HG03520 (cell line): ENCODE results near the gene COL6A2.
"Not testable (repeated sequence)": the region's sequence is repeated elsewhere in the genome, so short reads cannot be mapped to it uniquely, and the experiment has no call there.

Source experiments
- ATAC-seq: cut with Tn5 transposase; IDR thresholded peaks from one replicate; pipeline ENCODE4 v1.9.1; 2021; ENCODE audit warnings: mild to moderate bottlenecking, moderate library complexity; ENCODE audit not compliant: unreplicated experiment

COL6A2 gene

DNA sequence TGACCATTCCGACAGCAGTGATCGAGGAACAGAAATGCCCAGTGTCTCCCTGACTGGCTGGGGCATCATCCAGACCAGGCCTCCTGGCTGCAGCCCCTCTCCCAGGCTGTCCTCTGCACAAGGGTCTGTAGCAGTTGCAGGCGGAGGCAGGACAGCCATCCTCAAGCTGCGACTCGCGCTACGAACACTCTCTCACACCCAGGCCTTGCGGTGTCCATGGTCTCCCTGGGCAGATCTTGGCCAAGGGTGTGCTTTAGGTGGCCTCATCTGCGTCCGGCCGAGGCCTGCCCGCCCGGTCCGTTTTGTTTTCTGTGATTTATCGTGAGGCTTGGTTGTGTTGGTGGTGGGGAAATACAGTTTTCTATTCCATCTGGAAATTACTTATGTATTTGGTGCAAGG is 41.8 kb downstream of the COL6A2 start:
- no peak for ATAC-seq

DNA sequence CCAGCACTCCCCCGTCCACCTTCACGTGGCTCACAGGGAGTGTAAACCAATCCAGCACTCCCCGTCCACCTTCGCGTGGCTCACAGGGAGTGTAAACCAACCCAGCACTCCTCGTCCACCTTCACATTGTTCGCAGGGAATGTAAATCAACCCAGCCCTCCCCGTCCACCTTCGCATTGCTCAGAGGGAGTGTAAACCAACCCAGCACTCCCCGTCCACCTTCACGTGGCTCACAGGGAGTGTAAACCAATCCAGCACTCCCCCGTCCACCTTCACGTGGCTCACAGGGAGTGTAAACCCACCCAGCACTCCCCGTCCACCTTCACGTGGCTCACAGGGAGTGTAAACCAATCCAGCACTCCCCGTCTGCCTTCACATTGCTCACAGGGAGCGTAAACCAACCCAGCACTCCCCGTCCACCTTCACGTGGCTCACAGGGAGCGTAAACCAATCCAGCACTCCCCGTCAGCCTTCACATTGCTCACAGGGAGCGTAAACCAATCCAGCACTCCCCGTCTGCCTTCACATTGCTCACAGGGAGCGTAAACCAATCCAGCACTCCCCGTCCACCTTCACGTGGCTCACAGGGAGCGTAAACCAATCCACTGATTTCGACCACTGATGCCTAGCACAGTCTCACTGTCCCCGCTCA is 42.6 kb downstream of the COL6A2 start:
- not testable (repeated sequence) for ATAC-seq

DNA sequence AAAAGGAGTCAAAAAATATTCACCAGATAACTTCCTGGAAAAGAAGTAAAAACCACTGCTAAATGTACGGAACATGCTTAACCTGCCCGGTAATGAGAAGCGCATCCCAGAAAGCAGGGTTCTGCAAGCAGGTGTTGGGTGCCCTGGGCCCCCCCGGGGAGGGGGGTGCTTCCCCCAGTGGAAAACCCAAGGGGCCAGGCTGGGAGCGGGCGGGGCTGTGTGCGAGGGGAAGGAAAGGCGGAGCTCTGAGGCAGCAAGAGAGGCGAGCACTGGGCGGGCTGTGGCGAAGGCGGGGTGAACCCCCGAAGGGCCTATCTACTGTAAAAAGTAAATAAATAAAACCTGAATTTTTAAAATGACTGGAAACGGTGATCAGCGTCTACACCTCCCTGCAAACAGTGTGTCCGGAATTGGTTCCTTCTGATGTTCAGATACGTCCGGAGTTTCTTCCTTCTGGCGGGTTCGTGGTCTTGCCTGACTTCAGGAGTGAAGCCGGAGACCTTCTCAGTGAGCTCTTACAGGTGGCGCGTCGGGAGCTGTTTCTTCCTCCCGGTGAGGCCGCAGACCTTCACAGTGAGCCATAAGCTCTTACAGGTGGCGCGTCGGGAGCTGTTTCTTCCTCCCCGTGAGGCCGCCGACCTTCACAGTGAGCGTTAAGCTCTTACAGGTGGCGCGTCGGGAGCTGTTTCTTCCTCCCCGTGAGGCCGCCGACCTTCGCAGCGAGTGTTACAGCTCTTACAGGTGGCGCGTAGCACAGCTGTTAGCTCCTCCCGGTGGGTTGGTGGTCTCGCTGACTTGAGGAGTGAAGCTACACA is 44.1 kb downstream of the COL6A2 start:
- no peak for ATAC-seq

DNA sequence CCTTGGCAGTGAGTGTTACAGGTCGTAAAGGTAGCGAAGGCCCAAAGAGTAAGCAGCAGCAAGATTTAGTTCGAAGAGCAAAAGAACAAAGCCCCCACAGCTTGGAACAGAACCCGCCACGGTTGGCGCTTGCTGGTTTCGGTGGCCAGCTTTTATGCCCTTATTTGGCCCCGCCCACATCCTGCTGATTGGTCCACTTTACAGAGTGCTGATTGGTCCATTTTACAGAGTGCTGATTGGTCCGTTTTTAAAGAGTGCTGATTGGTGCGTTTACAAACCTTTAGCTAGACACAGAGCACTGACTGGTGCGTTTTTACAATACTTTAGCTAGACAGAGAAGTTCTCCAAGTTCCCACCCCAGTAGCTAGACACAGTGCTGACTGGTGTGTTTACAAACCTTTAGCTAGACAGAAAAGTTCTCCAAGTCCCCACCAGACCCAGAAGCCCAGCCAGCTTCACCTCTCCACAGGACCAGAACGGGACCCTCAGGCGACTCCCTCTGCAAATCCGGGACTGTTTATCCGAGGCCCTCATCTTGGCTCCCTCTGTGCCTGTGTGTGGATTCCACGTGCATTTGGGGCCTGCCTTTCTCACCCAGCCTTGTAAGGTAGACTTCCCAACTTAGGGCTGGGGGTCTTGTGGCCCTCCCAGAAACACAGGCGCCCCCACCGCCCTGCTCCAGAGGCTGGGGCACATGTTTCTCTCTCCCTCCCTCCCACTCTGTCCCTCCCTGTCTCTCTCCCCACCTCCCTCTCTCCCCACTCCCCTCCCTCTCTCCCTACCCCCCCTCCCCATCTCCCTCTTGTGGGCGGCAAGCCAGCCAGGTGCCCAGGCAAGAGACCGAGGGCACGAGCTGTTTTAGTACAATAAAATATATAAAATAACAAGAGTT is 44.9 kb downstream of the COL6A2 start:
- no peak for ATAC-seq

DNA sequence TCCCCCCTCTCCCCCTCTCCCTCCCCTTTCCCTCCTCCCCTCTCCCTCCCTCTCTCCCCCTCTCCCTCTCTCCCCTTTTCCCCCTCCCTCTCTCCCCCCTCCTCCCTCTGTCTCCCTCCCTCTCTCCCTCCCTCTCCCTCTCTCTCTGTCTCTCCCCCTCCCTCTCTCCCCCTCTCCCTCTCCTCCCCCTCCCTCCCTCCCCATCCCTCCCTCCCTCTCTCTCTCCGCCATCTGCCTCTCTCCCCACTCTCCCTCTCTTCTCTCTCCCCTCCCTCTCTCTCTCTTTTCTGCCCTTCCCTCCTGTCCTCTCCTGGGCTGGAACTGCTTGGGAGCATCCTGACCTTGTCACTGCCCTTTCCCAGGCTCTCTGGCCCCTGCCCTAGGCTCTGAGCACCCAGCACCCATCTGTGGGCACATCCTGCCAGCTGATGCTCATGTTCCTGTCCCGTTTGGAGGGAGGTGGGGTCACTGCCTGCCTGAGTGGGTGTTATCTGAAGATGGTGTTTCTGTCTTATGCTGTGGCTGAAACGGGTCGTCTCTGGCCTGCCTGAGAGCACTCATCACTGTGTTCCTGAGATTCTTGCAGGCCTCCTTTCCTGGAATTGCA is 46.7 kb downstream of the COL6A2 start:
- ATAC-seq, result no peak

DNA sequence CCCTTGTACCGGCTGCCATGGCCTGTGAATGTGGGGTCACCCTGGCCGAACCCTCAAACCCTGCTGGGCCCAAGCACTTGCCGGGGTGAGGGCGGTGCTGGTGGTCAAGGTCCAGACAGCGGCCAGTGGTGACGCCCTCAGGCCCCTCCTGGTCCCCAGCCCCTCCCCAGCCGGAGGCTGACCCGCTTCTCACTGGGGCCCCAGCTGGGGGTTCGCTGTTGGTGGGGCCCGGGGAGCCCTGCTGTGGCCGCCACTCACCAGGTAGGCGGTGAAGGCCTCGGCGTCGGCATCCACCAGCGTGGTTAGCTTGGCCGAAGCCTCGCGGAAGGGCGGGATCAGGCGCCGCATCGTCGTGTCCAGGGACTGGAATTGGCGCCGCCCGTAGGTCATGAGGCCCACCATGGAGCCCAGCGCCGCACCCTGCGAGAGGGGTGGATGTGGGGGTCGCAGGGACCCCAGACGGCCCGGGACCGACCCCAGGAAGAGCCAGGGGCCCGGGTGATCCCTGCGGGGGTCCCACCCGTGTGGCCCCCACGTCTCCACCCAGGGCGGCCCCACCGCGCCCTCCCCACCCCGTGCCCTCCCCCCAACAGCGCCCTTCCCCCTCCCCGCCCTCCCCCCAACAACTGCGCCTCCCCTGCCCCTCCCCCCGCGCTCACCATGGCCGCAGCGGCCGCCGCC is 47.4 kb downstream of the COL6A2 start:
- no peak for ATAC-seq

DNA sequence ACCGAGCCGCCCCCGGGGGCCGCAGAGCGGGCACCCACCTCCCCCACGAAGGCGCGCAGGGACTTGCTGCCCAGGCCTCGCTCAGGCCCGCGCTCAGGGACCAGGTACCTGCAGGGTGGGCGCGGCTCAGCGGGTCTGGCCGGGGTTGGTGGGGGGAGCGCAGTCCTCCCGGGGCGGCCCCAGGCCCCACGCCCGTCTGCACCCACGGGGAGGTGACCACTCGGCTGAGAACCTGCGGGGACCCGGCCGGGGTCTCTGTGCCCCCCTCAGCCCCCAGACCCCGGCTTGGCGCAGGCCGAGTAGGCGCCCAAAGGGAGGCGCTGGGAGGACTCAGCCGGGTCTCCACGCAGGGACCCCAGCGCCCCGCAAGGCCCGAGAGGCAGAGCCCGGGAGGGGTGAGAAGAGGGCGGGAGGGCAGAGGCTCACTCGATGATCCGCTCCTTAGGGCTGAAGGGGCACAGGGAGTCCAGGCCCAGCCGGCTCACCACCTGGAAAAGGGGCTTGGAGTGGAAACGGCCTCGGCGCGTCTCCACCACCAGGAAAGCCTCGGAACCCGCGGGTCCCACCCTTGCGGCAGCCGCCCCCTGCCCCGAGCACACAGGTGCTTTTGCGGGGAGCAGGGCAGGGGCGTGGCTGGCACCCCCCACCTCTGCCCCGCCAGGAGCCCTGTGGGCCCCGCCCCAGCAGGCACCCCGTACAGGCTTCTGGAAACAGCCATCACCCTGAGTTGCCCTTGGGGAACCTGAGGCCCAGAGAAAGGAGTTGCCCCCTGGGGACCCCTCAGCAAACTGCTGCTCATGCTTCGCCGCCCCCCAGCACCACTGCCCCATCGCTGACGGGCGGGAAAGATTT is 48.2 kb downstream of the COL6A2 start:
- ATAC-seq, result no peak

DNA sequence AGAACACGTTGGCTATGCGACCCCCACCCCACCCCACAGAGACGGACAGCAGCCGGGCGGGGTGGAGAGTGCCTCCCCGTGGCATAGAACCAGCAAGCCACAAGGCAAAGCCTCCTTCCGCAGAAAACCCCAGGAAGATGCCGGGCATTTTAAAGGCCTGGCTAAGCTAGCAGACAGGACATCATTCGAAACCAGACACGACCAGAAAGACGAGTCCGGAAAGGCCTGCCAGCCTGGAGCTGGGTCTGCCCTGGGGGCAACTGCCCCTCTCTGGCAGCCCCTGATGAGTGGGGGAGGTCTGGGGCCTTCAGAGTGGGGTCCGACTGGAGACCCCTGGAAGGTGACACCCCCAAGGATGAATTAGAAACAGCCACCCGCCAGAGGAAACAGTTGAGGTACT is 48.9 kb downstream of the COL6A2 start:
- no peak for ATAC-seq

DNA sequence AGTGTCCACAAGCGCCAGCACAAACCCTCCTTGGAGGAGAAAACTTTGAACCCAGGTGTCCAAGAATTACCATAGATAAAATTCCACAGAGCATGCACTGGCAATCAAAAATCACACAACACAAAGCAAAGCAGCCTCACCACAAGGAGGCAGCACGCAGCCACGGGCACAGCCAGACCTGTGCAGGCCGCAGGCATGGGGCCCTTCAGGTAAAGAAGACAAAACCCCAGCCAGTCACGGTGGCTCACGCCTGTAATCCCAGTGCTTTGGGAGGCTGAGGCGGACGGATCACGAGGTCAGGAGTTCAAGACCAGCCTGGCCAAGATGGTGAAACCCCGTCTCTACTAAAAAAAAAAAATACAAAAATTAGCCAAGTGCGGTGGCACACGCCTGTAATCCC is 49.5 kb downstream of the COL6A2 start:
- ATAC-seq, result not testable (repeated sequence)

DNA sequence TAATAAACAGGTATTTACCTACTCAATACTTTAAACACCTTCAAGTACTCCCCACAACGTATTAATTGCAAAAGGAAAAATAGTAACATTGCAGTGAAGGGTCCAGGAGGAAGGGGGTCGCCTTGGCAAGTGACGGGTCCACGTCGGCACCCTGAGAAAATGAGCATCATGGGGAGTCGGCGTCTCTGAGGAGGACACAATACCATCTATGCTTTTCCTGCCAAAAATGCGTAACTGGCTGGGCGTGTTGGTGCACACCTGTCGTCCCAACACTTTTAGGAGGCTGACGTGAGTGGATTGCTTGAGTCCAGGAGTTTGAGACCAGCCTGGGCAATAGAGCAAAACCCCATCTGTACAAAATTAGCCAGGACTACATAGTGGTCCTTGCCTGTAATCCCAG is 50.2 kb downstream of the COL6A2 start:
- no peak for ATAC-seq

DNA sequence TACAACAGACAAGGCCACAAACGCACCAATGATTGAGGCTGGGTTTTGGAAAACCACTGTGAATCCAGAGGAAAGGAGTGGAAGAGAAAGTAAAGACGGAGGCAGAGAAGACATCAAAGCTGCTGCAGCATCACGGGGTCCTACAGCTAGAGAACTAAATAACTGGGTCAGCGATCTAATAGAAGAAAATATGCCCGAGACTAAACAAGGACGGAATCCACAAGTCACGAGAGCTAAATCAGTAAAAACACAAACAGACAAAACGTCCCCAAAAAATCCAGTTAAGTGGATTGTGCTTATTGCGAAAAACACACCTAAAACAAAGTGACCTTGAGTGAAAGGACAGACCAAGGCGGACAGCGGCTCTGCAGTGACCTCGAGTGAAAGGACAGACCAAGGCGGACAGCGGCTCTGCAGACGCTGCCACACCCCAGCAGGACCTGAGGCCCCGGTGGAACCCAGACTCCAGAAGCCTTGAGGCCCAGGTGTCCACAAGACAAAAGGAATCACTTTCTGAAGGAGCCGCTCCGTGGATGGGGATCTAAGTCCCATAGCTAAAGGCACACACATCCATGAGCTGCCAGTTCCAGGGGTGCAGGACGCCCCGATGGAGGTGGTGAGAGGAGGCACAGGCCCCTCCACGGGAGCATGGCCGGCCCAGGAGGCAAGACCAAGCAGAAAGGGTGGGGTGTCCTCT is 51.4 kb downstream of the COL6A2 start:
- ATAC-seq, result no peak

DNA sequence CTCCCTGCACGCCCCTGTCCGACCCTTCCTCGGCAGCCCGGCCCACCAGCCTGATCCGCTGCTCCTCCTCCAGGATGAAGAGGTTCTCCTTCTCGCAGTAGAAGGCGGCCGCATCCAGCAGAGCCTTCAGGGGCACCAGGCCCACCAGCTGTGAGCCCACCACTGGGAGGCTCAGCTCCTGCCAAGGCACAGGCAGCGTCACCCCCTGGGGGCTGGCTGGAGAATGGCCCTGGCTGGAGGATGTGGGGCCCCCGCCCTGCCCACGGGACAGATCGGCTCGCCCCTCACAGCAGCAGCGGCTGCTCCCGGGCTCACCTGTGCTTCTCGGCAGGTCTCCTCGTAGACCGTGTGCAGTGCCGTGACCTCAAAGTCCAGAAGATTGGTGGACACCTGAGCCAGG is 52.2 kb downstream of the COL6A2 start:
- no peak for ATAC-seq

DNA sequence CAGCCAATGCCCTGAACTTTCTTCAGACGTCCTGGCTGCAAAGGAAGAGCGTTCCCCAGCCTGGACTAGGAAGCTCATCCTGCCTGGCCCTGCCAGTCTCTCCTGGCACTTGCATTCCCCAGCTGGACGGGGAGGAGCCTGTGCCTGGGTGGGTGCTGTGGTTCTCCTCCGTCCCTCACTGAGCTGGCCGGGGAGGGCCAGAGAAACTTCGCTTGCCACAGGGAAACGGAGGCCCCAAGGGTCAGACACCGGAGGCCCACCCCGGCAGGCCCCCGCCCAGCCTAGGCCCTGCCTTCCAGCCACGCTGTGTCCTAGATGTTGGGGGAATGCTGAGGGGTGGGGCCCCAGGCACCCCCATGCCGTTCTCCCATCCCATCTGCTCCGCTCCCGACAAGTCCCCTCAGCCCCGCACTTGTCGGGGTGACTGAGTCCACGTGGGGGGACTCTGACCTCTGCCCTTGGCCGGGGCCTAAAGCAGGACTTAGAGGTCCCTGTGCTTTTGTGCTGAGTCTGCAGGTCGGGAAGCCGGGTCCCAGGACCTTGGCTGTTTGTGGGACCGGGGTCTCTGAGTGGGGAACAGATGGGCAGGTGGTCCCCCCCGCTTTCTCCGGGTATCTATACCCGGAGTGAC is 52.7 kb downstream of the COL6A2 start:
- no peak for ATAC-seq

DNA sequence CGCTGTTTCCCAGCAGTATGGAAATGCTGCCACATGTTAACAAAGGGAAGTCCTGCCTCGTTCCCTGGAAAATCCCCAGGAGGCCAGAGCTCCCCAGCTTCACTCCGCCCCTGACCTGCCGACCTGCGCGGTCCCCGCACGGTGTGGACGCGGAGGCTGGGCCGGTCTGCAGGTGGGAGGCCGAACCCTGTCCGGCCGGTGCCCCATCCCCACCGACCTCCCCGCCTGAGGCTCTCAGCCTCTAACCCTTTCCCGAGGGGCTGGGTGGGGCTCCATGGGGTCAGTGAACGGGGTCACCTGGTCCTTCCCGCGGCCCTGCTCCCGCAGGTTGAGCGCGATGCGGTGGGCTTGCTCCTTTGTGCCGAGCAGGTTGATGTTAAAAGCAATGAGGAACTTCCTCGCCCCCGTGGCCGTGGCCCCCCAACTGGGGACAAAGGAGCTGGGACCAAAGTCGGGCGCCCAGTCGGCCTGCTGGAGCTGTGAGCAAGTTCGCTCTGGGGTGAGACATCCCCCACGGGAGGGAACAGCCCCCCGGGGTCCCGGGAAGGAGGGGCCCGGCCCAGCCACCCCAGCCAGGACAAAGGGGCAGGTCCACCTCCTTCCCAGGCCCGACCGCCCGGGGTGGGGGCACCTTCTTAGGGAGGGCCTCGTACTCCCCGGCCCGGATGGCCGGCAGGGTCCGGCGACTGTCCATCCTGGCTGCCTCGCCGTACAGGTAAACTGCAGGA is 53.5 kb downstream of the COL6A2 start:
- no peak for ATAC-seq

DNA sequence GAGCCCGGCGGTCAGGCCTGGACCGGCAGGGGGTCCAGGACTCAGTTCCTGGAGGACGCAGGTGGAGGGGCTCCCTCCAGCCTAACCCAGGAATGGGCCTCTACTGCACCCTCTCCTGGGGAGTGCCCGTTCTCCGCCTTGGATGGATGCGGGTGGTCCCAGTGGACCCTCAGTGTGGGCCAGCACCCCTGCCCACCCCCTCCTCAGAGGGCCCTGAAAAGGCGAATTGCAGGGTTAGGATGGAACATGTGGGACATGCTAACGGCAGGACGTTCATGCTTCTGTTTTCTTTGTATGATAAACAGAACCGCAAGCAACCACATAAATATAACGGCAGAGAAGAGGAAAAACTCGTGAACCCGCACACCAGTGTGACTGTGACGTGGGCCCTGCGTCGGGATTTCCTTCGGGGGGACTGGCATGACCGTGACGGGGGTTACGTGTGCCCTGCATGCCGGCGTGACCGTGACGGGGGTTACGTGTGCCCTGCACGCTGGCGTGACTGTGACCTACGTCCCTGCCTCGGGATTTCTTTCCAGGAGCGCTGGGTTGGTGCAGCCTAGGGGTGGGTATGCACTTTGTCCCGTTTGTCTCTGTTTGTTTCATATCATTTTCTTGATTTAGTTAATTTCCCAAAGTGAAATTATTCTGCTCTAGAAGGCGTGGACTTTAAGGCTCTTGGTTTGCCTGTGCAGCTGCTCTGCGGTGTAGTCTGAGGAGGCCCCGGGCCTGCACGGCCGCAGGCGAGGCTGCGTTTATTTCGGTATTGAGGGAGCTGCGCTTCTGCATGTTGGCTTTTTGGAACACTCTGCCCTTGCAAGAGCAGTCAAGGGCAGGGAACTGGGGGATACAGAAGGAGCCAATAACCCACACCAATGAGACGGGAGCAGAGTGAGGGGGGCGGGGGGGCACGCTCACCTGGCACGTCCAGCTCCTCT is 54.3 kb downstream of the COL6A2 start:
- ATAC-seq, result no peak

DNA sequence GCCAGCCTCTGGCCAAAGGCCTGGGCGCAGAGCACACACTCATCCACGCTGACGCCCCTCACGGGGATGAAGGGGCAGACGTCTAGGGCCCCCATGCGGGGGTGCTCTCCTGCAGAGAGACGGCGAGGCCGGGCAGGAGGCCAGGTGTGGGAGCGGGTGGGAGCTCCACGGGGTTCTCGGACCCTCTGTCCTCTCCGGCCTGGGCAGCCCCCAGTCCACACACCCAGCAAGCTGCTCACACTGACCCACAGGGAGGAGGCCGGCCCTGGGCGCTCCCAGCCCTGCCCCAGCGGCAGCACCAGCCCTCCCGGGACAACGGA is 55.0 kb downstream of the COL6A2 start:
- ATAC-seq, result no peak
